SK-N-SH treated with all-trans-retinoic acid at 6 μM for 48 hours (cell line): ENCODE measurements around the gene UBL4B.

ENCODE experiments used
- ATAC-seq: fragments of 200-7000 bp; cut with Tn5 transposase; 3 replicates; pipeline ENCODE4 v1.9.1; 2020; ENCODE audit warnings: mild to moderate bottlenecking, moderate library complexity
- BACH2 ChIP-seq: fragments of 250-450 bp; sonication (Bioruptor Pico); IDR thresholded peaks from 2 replicates; pipeline ENCODE4 v1.9.0; 2021; ENCODE audit warnings: mild to moderate bottlenecking, borderline replicate concordance
- CREB5 ChIP-seq: fragments of 250-450 bp; sonication (Bioruptor Pico); IDR thresholded peaks from 2 replicates; pipeline ENCODE4 v1.5.1; 2020; ENCODE audit warnings: low read depth, mild to moderate bottlenecking, moderate library complexity
- ESRRG ChIP-seq: fragments of 250-450 bp; sonication (Bioruptor Pico); IDR thresholded peaks from 2 replicates; pipeline ENCODE4 v1.6.1; 2021; ENCODE audit warnings: mild to moderate bottlenecking
- OSR1 ChIP-seq: fragments of 250-450 bp; sonication (Bioruptor Pico); IDR thresholded peaks from 2 replicates; pipeline ENCODE4 v1.8.0; 2022; ENCODE audit warnings: moderate library complexity, mild to moderate bottlenecking, inconsistent platforms
- PPARA ChIP-seq: fragments of 250-450 bp; sonication (Bioruptor Pico); IDR thresholded peaks from 2 replicates; pipeline ENCODE4 v1.5.0; 2020; ENCODE audit warnings: mild to moderate bottlenecking, borderline replicate concordance
- RARB ChIP-seq: fragments of 250-450 bp; sonication (Bioruptor Pico); IDR thresholded peaks from 2 replicates; pipeline ENCODE4 v1.8.0; 2021; ENCODE audit warnings: mild to moderate bottlenecking, moderate library complexity
- TCF4 ChIP-seq: fragments of 250-450 bp; sonication (Bioruptor Pico); IDR thresholded peaks from 2 replicates; pipeline ENCODE4 v1.8.0; 2021; ENCODE audit warnings: mild to moderate bottlenecking, moderate library complexity, borderline replicate concordance
- TOX ChIP-seq: fragments of 250-450 bp; sonication (Bioruptor Pico); IDR thresholded peaks from 2 replicates; pipeline ENCODE4 v1.8.0; 2021; ENCODE audit warnings: mild to moderate bottlenecking, moderate library complexity, borderline replicate concordance
- ZFP3 ChIP-seq: fragments of 250-450 bp; sonication (Bioruptor Pico); IDR thresholded peaks from 2 replicates; pipeline ENCODE4 v1.5.0; 2020; ENCODE audit warnings: mild to moderate bottlenecking, moderate library complexity
- ZNF8 ChIP-seq: fragments of 450-650 bp; formaldehyde crosslinking; IDR thresholded peaks from 2 replicates; pipeline ENCODE4 v1.5.0; 2020; ENCODE audit warnings: mild to moderate bottlenecking, moderate library complexity
- TF ChIP-seq, protein P1 (sequence below): fragments of 250-450 bp; sonication (Bioruptor Pico); IDR thresholded peaks from 2 replicates; pipeline ENCODE4 v1.8.0; 2020; ENCODE audit warnings: mild to moderate bottlenecking, moderate library complexity, borderline replicate concordance
- TF ChIP-seq, protein P2 (sequence below): fragments of 250-450 bp; sonication (Bioruptor Pico); IDR thresholded peaks from 2 replicates; pipeline ENCODE4 v1.8.0; 2021; ENCODE audit warnings: low read depth, mild to moderate bottlenecking, moderate library complexity, borderline replicate concordance
- TF ChIP-seq, protein P3 (sequence below): fragments of 250-450 bp; sonication (Bioruptor Pico); IDR thresholded peaks from 2 replicates; pipeline ENCODE4 v1.5.0; 2020; ENCODE audit warnings: mild to moderate bottlenecking, moderate library complexity

Gene UBL4B

GRCh38 chr1:110113551-110113950, 1.3 kb downstream of the UBL4B start (continued):
- TF ChIP-seq, protein P1, sequence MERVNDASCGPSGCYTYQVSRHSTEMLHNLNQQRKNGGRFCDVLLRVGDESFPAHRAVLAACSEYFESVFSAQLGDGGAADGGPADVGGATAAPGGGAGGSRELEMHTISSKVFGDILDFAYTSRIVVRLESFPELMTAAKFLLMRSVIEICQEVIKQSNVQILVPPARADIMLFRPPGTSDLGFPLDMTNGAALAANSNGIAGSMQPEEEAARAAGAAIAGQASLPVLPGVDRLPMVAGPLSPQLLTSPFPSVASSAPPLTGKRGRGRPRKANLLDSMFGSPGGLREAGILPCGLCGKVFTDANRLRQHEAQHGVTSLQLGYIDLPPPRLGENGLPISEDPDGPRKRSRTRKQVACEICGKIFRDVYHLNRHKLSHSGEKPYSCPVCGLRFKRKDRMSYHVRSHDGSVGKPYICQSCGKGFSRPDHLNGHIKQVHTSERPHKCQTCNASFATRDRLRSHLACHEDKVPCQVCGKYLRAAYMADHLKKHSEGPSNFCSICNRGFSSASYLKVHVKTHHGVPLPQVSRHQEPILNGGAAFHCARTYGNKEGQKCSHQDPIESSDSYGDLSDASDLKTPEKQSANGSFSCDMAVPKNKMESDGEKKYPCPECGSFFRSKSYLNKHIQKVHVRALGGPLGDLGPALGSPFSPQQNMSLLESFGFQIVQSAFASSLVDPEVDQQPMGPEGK (CRISPR knock-in tag) = no peak
- TF ChIP-seq, protein P2, sequence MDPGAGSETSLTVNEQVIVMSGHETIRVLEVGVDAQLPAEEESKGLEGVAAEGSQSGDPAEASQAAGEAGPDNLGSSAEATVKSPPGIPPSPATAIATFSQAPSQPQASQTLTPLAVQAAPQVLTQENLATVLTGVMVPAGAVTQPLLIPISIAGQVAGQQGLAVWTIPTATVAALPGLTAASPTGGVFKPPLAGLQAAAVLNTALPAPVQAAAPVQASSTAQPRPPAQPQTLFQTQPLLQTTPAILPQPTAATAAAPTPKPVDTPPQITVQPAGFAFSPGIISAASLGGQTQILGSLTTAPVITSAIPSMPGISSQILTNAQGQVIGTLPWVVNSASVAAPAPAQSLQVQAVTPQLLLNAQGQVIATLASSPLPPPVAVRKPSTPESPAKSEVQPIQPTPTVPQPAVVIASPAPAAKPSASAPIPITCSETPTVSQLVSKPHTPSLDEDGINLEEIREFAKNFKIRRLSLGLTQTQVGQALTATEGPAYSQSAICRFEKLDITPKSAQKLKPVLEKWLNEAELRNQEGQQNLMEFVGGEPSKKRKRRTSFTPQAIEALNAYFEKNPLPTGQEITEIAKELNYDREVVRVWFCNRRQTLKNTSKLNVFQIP (CRISPR knock-in tag) = no peak

GRCh38 chr1:110114173-110114572, 1.9 kb downstream of the UBL4B start:
- TF ChIP-seq ESRRG (no peak), PPARA (CRISPR knock-in tag) (no peak), CREB5 (CRISPR knock-in tag) (no peak)
- TF ChIP-seq, protein P1 (CRISPR knock-in tag) = no peak
- TF ChIP-seq, protein P3, sequence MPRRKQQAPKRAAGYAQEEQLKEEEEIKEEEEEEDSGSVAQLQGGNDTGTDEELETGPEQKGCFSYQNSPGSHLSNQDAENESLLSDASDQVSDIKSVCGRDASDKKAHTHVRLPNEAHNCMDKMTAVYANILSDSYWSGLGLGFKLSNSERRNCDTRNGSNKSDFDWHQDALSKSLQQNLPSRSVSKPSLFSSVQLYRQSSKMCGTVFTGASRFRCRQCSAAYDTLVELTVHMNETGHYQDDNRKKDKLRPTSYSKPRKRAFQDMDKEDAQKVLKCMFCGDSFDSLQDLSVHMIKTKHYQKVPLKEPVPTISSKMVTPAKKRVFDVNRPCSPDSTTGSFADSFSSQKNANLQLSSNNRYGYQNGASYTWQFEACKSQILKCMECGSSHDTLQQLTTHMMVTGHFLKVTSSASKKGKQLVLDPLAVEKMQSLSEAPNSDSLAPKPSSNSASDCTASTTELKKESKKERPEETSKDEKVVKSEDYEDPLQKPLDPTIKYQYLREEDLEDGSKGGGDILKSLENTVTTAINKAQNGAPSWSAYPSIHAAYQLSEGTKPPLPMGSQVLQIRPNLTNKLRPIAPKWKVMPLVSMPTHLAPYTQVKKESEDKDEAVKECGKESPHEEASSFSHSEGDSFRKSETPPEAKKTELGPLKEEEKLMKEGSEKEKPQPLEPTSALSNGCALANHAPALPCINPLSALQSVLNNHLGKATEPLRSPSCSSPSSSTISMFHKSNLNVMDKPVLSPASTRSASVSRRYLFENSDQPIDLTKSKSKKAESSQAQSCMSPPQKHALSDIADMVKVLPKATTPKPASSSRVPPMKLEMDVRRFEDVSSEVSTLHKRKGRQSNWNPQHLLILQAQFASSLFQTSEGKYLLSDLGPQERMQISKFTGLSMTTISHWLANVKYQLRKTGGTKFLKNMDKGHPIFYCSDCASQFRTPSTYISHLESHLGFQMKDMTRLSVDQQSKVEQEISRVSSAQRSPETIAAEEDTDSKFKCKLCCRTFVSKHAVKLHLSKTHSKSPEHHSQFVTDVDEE (CRISPR knock-in tag) = no peak
- no peak for ATAC-seq

GRCh38 chr1:110114784-110115183, 2.5 kb downstream of the UBL4B start:
- TF ChIP-seq ZNF8 (no peak), ESRRG (no peak), PPARA (CRISPR knock-in tag) (no peak), RARB (CRISPR knock-in tag) (no peak), BACH2 (CRISPR knock-in tag) (no peak), TCF4 (CRISPR knock-in tag) (no peak), TOX (CRISPR knock-in tag) (no peak), OSR1 (no peak), CREB5 (CRISPR knock-in tag) (no peak), ZFP3 (CRISPR knock-in tag) (no peak)
- TF ChIP-seq, protein P3 (CRISPR knock-in tag) = no peak
- TF ChIP-seq, all 23 proteins: peak for 0

More at GRCh38 chr1:110114784-110115183, 2.5 kb downstream of the UBL4B start:
- ATAC-seq = no peak
